HG02938 (cell line): ENCODE data around the gene PHRF1.

Experiments used
- ATAC-seq: cut with Tn5 transposase; IDR thresholded peaks from one replicate; pipeline ENCODE4 v1.9.1; 2021; ENCODE audit warnings: mild to moderate bottlenecking, moderate library complexity; ENCODE audit not compliant: unreplicated experiment

The PHRF1 gene

DNA sequence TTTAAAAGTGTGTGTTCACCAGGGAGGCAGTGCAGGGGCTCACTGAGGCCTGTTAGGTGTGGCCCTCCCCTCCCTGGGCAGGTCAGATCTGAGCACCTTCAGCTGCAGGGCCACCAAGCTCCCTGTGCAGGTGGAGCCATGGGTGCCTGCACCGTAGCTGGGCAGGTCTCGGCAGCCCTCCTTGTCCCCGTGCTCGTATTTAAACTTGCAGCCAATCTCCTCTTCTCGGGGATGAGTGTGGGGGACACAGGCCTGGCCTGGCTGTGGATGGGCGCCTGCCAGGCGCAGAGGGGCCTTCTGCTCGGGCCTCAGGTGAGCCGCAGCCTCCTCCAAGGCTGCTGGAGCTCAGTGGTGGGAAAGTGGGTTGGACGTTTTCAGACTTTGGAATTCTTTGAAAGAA lies 19.1 kb downstream of the PHRF1 start:
- ATAC-seq = no peak

DNA sequence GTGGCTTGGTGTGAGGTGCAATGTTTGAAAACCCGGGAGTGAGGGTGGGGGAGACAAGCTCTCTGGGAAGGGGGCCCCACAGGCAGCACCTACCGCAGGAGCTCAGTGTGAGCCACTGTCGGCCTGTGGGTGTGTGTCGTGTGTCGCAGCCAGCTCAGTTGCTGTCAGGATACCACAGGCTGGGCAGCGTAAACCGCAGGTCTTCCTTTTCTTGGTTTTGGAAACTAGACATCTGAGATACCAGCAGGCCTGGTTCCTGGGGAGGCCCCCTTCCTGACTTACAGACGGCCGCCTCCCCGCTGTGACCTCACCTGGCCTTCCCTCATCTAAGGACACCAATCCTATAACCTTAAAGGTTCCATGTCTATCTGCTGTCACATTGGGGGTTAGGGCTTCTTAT lies 20.1 kb downstream of the PHRF1 start:
- no peak for ATAC-seq

DNA sequence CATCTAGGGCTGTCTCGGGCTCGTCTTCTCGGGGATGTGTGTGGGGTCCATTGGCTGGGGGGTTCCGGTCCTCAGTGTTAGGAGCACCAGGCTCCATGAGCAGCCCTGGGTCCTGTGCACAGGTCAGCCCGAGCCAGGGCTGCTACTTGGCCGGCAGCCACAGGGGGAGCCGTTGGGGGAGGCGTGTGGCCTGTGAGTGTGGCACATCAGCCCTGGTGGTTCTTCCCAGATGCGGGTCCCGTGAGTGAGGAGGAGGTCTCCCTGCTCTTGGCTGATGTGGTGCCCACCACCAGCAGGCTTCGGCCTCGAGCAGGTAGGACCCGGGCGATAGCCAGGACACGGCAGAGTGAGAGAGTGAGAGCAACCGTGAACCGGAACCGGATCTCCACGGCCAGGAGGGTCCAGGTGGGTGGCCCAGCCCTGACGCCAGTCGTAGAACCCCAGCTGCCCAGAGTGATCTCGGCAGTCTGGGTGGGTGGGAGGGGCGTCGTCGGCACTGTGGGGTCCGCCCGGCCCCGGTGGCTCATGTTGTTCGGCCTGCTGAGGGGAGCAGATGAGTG lies 21.0 kb downstream of the PHRF1 start:
- ATAC-seq = no peak

DNA sequence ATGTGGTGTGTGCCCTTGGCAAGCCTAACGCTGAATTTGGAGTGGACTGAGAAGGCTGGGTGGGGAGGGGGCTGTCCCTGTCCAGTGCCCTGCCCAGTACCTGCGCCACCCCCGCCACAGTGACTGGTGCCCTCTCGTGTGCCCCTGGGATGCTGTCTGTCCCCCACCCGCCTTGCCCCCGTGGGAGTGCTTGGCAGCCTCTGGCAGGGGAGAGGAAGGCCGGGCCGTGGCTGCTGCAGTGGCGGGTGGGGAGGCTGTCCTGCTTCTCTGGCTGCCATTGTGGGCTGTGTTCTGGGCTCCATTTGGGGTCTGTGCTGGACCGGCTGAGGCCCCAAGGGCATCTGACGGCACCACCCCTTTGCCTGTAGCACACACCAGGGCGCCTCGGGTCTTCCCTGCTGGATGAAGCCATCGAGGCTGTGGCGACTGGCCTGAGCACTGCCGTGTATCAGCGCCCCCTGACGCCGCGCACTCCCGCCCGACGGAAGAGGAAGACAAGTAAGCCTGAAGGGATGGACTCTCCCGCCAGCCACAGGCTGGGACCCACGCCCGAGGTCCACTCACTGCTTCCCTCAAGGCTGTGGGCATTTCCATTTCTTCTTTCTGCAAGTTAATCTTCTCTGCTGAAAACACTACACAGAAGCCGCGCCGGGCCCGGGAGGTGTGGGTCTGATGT lies 21.9 kb downstream of the PHRF1 start:
- ATAC-seq = no peak

DNA sequence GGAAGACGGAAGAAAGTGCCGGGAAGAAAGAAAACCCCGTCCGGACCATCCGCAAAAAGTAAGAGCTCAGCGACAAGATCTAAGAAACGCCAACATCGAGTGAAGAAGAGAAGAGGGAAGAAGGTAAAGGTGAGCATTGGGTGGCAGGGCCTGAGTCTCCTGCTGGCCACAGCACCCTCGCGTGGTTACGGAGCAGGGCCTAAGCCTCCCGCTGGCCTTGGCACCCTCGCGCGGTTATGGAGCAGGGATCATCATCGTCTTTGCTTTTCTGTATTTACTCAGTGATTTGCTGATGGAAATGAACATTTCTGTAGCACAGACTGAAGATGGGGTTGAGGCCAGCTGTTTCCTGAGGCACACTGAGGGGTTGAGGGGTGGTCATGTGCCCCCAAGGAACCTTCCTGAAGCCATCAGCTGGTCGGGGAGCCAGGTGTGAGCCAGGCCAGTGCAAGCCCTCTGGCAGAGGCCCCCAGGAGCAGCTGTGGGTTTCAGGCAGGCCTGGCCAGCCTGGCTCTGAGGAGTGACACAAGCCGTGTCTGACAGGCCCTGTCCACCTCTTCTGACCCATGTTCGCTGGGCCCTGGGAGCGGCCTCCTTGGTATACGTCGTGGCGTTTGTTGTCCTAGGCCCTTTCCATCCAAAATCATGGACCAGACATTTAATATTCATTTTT lies 25.4 kb downstream of the PHRF1 start:
- no peak for ATAC-seq

DNA sequence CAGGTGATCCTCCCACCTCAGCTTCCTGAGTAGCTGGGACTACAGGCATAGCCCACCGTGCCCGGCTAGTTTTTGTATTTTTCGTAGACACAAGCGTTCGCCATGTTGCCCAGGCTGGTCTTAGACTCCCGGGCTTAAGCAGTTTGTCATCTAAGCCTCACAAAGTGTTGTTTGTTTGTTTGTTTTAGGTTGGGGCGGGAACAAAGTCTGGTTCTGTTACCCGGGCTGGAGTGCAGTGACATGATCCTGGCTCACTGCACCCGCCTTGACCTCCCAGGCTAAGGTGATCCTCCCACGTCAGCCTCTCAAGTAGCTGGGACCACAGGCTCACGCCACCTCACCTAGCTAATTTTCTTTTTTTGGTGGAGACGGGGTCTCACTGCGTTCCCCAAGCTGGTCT lies 26.9 kb downstream of the PHRF1 start:
- ATAC-seq = no peak

- ATAC-seq = no peak
Measured at GRCh38 chr11:605286-606129, 29.2 kb downstream of the PHRF1 start.

DNA sequence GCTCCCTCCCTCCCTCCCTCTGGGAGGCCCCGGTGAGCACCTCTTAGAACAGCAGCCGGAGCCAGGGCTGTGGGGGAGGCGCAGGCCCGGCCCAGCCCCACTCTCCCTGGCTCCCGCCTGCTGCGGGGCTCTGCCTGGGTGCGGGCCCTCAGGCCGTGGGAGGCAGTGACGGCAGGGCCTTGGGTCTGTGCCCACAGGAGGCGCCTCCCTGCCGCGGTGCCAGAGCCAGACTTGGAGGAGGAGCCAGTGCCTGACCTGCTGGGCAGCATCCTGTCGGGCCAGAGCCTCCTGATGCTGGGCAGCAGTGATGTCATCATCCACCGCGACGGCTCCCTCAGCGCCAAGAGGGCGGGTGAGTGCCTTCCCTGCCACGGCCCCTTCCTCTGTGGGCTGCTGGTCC lies 30.0 kb downstream of the PHRF1 start:
- no peak for ATAC-seq

- no peak for ATAC-seq
Measured at GRCh38 chr11:607020-607780, 30.9 kb downstream of the PHRF1 start.

DNA sequence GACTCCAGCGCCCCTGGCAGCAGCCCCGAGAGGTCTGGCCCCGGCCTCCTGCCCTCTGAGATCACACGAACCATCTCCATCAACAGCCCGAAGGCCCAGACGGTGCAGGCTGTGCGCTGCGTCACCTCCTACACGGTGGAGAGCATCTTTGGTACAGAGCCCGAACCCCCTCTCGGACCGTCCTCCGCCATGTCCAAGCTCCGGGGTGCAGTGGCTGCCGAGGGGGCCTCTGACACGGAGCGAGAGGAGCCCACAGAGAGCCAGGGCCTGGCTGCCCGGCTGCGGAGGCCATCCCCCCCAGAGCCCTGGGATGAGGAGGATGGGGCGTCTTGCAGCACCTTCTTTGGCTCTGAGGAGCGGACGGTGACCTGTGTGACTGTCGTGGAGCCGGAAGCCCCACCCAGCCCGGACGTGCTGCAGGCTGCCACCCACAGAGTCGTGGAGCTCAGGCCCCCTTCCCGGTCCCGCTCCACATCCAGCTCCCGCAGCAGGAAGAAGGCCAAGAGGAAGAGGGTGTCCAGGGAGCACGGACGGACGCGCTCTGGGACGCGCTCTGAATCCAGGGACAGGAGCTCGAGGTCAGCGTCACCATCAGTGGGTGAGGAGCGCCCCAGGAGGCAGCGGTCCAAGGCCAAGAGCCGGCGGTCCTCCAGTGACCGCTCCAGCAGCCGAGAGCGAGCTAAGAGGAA lies 31.8 kb downstream of the PHRF1 start:
- ATAC-seq = no peak

GRCh38 chr11:608791-609251 lies 32.6 kb downstream of the PHRF1 start:
- no peak for ATAC-seq

GRCh38 chr11:609341-609811 lies 33.1 kb downstream of the PHRF1 start:
- ATAC-seq = no peak

DNA sequence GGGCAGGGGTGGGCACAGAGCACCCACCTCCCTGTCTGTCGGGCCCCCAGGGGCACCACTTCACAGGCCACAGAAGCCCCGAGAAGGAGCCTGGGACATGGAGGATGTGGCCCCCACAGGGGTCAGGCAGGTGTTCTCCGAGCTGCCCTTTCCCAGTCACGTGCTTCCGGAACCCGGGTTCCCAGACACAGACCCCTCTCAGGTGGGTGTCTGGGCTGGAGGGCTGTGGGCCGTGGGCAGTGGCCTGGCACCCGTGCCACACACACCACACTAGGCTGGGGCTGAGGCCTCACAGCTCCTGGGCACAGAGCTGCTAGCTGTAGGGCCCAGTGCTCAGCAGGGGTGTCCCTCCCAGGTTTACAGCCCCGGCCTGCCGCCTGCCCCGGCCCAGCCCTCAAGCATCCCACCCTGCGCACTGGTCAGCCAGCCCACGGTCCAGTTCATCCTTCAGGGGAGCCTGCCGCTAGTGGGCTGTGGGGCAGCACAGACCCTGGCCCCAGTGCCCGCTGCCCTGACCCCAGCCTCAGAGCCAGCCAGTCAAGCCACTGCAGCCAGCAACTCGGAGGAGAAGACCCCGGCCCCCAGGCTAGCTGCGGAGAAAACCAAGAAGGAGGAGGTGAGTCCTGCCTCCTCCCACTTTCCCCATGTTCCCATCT lies 34.0 kb downstream of the PHRF1 start:
- ATAC-seq = no peak

- ATAC-seq = no peak
Measured at GRCh38 chr11:611001-611996, 35.0 kb downstream of the PHRF1 start.

GRCh38 chr11:612201-612960 lies 36.1 kb downstream of the PHRF1 start:
- ATAC-seq = no peak

DNA sequence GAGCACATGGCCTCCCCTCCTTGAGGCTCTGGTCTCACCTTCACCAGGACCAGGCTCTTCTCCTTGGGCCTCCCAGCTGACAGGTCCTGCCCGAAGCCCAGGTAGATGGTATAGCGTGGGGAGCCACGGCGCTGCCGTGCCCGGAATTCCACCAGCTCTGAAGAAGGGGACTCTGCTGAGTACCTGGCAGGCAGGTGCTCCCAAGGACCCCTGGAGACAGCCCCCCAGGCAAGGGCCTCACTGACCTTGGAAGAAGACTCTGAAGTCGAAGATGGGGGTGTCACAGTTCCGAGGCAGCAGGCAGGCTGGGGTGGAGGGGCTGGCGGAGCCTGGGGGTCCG lies 36.7 kb downstream of the PHRF1 start:
- ATAC-seq = no peak

GRCh38 chr11:613369-613968 lies 37.2 kb downstream of the PHRF1 start:
- no peak for ATAC-seq
